K562 (cell line): ENCODE measurements around the gene HAGHL. TPM values are rescaled to one million over a fixed set of nuclear protein-coding genes. Genes with fewer than 3 reads are reported as not detected.

Experiments
- ID3 ChIP-seq, 2 experiments: fragments of 250-450 bp in 1 of 2; fragments of 450-650 bp in 1 of 2; sonication (Bioruptor Pico) in 1 of 2; IDR thresholded peaks; 2 replicates each; pipeline versions ENCODE4 v1.6.1 to v1.8.0; 2016 to 2021; ENCODE audit warnings: mild to moderate bottlenecking in 2 of 2, moderate library complexity in 2 of 2, missing compliant biosample characterization in 1 of 2, missing genetic modification characterization in 1 of 2
- KLF1 ChIP-seq: fragments of 450-650 bp; IDR thresholded peaks from 2 replicates; pipeline ENCODE4 v1.6.1; 2016; ENCODE audit warnings: missing genetic modification characterization, missing compliant biosample characterization
- SAP30 ChIP-seq: fragments of 200-600 bp; sonication (generic); IDR thresholded peaks from 2 replicates; pipeline ENCODE4 v1.6.1; 2012; ENCODE audit warnings: borderline replicate concordance, low read depth, mild to moderate bottlenecking, moderate library complexity, low read length, control low read depth, inconsistent platforms; ENCODE audit not compliant: insufficient read depth, poor library complexity, severe bottlenecking
- TCF3 ChIP-seq: sonication (generic); formaldehyde crosslinking; IDR thresholded peaks from 2 replicates; pipeline ENCODE4 v1.4.0; 2020; ENCODE audit warnings: mild to moderate bottlenecking, missing genetic modification reagents
- ZNF407 ChIP-seq: fragments of 450-650 bp; IDR thresholded peaks from 2 replicates; pipeline ENCODE4 v1.6.1; 2016; ENCODE audit warnings: low read depth
- ZNF77 ChIP-seq: fragments of 250-450 bp; sonication (Bioruptor Pico); IDR thresholded peaks from 2 replicates; pipeline ENCODE4 v1.5.0; 2020
- polyA plus RNA-seq, 8 experiments: library from polyadenylated mRNA; depleted of rRNA in 4 of 8; stranded (reverse) in 5 of 8; unstranded in 3 of 8; fragments of >200 nt; fragmentation: Nextera tagmentation in 2 of 8; fragmentation: Illumina TruSeq in 1 of 8; extraction: Ambion mirVana in 2 of 8; extraction: Trizol in 1 of 8; gene quantifications; 2 replicates each; pipeline versions ENCODE4 v1.2.1 to v1.2.3, GENCODE V29; 2011 to 2014; ENCODE audit warnings: inconsistent platforms in 1 of 8, missing spikeins in 1 of 8
- total RNA-seq, 7 experiments: library from RNA; depleted of rRNA in 6 of 7; stranded (reverse); fragments of >200 nt in 6 of 7; fragmentation: Illumina TruSeq in 2 of 7; extraction: Trizol in 2 of 7; gene quantifications; 2 replicates each; pipeline versions ENCODE4 v1.2.1 to v1.2.3, GENCODE V29; 2011 to 2021; ENCODE audit warnings: low replicate concordance in 1 of 7

HAGHL gene
- total and polyA plus RNA-seq, 9 of the 15 experiments (the other 6 are each of a cell fraction or from before 2014, with no cell fraction given): 0.31 to 83.4 (median 20.7) TPM

- TF ChIP-seq SAP30 (no peak), KLF1 (tag) (no peak), ZNF77 (CRISPR knock-in tag) (0 out of 2 replicates have a peak, but pooled peaks have one; percentile 18), ID3 (CRISPR knock-in tag; IDR thresholded peaks at IDR 0.05) (no peak), ID3 (tag; IDR thresholded peaks at IDR 0.05) (no peak), TCF3 (CRISPR knock-in tag) (0 out of 2 replicates have a peak, but pooled peaks have one; percentile 1), ZNF407 (no peak)
- TF ChIP-seq, all 486 proteins: peak for 56
These were observed 6.4 kb upstream of the HAGHL start (continued) for GRCh38 chr16:720447-720989.
